ENCODE measurements around the gene RNASE4. TPM values are rescaled to one million over a fixed set of nuclear protein-coding genes. Genes with fewer than 3 reads are reported as not detected.
A peak's percentile ranks its signal among the peaks of the same experiment; 100 is the strongest.
"Not testable (repeated sequence)": the region's sequence is repeated elsewhere in the genome, so short reads cannot be mapped to it uniquely, and the experiment has no call there.

Gene RNASE4
- 4.6 to 6.2 TPM (median 5.3 TPM) in 3 replicates for total RNA-seq

- H3K27ac Mint-ChIP-seq = peak within 1 kb of the TSS; percentile 78
- DNase-seq (ENCODE audit: low spot score in 2 of 2, unreplicated experiment in 2 of 2) = peak; percentile 43 to 88
- H3K36me3 Mint-ChIP-seq = no peaks in the 10 kb centered on the region
- TF ChIP-seq CTCF (IDR thresholded peaks at IDR 0.05; ENCODE audit: unreplicated experiment) = no peak
- no peaks in the 10 kb centered on the region for H3K9me3 Mint-ChIP-seq
- H3K4me1 Mint-ChIP-seq = peaks cover 22% of the 10 kb centered on the region
- H3K4me3 Mint-ChIP-seq = no peak within 1 kb of the TSS
- H3K27me3 Mint-ChIP-seq (ENCODE audit: low read depth) = no peaks in the 10 kb centered on the region
Observed at GRCh38 chr14:20683891-20684661, at the start of gene RNASE4. TSS of gene RNASE4 (plus strand) at chr14:20684560. CDS start at chr14:20699372, 14,812 bp downstream.

- no peak within 1 kb of the TSS for H3K4me3 Mint-ChIP-seq
- peaks cover 66% of the 10 kb centered on the region for H3K27me3 Mint-ChIP-seq (ENCODE audit: low read depth)
- TF ChIP-seq CTCF (IDR thresholded peaks at IDR 0.05; ENCODE audit: unreplicated experiment) = no peak
- peaks cover 4% of the 10 kb centered on the region for H3K4me1 Mint-ChIP-seq
- DNase-seq (ENCODE audit: low spot score in 2 of 2, unreplicated experiment in 2 of 2) = no peak
- H3K27ac Mint-ChIP-seq = no peak within 1 kb of the TSS
- H3K9me3 Mint-ChIP-seq = no peaks in the 10 kb centered on the region
- no peaks in the 10 kb centered on the region for H3K36me3 Mint-ChIP-seq
Observed at GRCh38 chr14:20641591-20641990, 42.8 kb upstream of the RNASE4 start, which contains the start of gene OR6S1. TSS of gene OR6S1 (minus strand) at chr14:20641691. CDS start at chr14:20641691, 0 bp downstream.

- Mint-ChIP-seq H3K4me1 (peaks cover 4% of the 10 kb centered on the region), H3K4me3 (no peak overlapping the region), H3K27me3 (ENCODE audit: low read depth) (peaks cover 61% of the 10 kb centered on the region), H3K9me3 (no peaks in the 10 kb centered on the region), H3K36me3 (no peaks in the 10 kb centered on the region), H3K27ac (no peak overlapping the region)
- DNase-seq (ENCODE audit: low spot score in 2 of 2, unreplicated experiment in 2 of 2) = no peak
- TF ChIP-seq CTCF (IDR thresholded peaks at IDR 0.05; ENCODE audit: unreplicated experiment) = no peak
Observed at GRCh38 chr14:20642182-20642581, 42.2 kb upstream of the RNASE4 start.

GRCh38 chr14:20642755-20643154 is 41.6 kb upstream of the RNASE4 start:
- H3K36me3 Mint-ChIP-seq; H3K4me3 Mint-ChIP-seq; H3K27ac Mint-ChIP-seq; H3K9me3 Mint-ChIP-seq; H3K4me1 Mint-ChIP-seq; DNase-seq (ENCODE audit: low spot score in 2 of 2, unreplicated experiment in 2 of 2): not testable (repeated sequence)
- peaks cover 59% of the 10 kb centered on the region for H3K27me3 Mint-ChIP-seq (ENCODE audit: low read depth)

GRCh38 chr14:20644520-20644919 is 39.8 kb upstream of the RNASE4 start:
- Mint-ChIP-seq H3K36me3 (no peaks in the 10 kb centered on the region), H3K4me1 (peaks cover 4% of the 10 kb centered on the region), H3K27me3 (ENCODE audit: low read depth) (peaks cover 58% of the 10 kb centered on the region), H3K27ac (no peak overlapping the region), H3K9me3 (no peaks in the 10 kb centered on the region), H3K4me3 (no peak overlapping the region)
- no peak for TF ChIP-seq CTCF (IDR thresholded peaks at IDR 0.05; ENCODE audit: unreplicated experiment)
- DNase-seq (ENCODE audit: low spot score in 2 of 2, unreplicated experiment in 2 of 2) = no peak

GRCh38 chr14:20645481-20645880 is 38.9 kb upstream of the RNASE4 start:
- no peak for TF ChIP-seq CTCF (IDR thresholded peaks at IDR 0.05; ENCODE audit: unreplicated experiment)
- no peak overlapping the region for H3K27ac Mint-ChIP-seq

More at GRCh38 chr14:20645481-20645880, 38.9 kb upstream of the RNASE4 start:
- DNase-seq (ENCODE audit: low spot score in 2 of 2, unreplicated experiment in 2 of 2) = no peak
- H3K4me3 Mint-ChIP-seq = no peak overlapping the region
- peaks cover 62% of the 10 kb centered on the region for H3K27me3 Mint-ChIP-seq (ENCODE audit: low read depth)
- H3K36me3 Mint-ChIP-seq = no peaks in the 10 kb centered on the region
- H3K4me1 Mint-ChIP-seq = peaks cover 4% of the 10 kb centered on the region
- no peaks in the 10 kb centered on the region for H3K9me3 Mint-ChIP-seq
